ENCODE results near the gene M1AP.

M1AP gene

DNA sequence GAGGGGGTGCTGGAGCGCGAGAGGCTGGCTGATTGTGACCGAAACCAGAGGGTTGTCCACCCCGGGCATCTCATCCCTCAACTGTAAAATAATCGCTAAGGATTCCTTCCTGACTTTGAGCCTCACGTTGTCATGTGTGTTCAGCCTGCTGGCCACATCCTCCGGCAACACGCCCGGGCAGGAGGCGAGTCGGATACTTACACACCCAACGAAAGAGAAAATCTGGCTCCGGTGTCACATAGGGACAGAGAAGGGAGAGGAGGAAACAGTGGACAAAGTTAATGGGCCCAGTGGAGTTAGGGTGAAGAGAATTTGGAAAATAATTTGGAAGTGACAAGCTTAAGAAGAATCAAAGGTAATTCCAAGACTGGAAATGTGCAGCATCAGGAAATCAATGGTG is 131.5 kb downstream of the M1AP start:
- DNase-seq: no peak

GRCh38 chr2:74515981-74516633 is 132.0 kb downstream of the M1AP start:
- no peak for DNase-seq

- DNase-seq: no peak
These were observed 132.7 kb downstream of the M1AP start for GRCh38 chr2:74515271-74515980.

GRCh38 chr2:74514368-74515270 is 133.5 kb downstream of the M1AP start, which contains the start of gene TLX2:
Gene TLX2, plus strand, starts transcription at chr2:74514450. Its CDS starts 357 bp downstream, at chr2:74514807.
- DNase-seq: no peak

DNA sequence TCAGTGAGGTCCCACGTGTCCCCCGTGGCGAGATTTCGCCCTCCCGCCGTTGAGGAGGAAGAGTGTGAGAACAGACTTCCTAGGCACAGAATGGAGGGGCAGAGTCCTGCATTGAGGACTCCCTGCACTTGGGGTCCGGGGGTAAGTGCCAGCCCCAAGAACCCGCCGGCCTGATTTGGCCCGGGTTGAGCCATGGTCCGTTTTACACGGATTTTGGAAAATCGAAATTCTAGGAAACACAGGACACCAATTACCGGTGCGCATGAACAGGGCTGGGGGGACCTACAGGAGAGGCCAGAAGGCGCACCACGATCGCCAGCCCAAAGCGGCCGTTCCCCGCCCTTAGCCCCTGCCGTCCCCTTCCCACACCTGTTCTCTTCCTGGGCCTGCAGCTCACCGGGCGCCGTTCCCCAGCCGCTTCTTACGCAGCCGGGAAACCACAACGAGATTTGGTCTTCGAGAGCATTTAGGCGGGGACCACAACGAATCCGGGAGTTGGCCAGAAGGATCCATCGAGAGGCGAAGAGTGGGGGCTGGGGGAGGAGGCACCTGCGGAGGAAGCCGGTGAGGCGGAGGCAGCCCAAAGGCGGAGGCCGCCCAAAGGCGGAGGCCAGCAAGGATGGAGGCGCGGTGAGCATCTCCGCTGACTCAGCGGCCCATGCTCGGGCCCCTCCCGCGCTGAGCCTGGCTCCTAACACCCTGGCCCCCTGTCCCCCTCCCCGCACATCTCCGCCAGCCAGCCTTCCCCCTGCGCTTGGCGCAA is 134.3 kb downstream of the M1AP start:
- no peak for DNase-seq

- DNase-seq: no peak
These were observed 135.2 kb downstream of the M1AP start for GRCh38 chr2:74512744-74513604.

GRCh38 chr2:74511104-74511989 is 136.8 kb downstream of the M1AP start:
- peak; percentile 50 for DNase-seq

GRCh38 chr2:74510272-74510671 is 137.9 kb downstream of the M1AP start:
- DNase-seq: no peak

DNA sequence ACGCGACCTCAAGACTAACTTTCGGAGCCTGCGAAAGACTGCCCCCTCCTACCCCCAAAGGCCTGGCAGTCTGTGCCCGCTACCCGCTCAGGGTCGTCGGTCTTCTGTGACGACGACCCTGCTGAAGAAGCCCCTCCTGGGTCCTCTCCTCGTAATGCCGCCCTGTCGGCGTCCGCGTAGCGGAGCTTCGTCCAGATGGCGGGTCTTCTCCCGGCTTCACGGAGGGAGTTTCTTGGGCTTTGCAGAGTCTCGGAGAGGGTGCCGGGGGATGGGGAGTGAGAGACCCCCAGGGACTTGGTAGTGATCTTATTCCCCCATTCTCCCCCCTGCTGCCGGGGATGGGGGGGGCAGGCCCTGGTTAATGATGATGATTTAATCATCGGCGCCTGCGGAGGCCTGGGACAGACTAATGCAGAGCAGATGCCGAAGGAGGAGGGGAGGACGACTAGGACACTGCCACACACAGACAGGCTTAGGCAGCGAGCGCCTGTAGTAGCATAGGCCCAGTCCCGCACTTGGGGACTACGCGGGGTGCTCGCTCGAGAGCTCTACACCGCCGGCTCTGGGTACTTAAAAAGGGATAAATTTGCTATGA is 140.1 kb downstream of the M1AP start:
- no peak for DNase-seq
